HG03175 (cell line): ENCODE measurements around the gene ERC2.

Experiments used
- ATAC-seq: cut with Tn5 transposase; IDR thresholded peaks from one replicate; pipeline ENCODE4 v1.9.1; 2021; ENCODE audit warnings: mild to moderate bottlenecking, moderate library complexity; ENCODE audit not compliant: unreplicated experiment

Gene ERC2

DNA sequence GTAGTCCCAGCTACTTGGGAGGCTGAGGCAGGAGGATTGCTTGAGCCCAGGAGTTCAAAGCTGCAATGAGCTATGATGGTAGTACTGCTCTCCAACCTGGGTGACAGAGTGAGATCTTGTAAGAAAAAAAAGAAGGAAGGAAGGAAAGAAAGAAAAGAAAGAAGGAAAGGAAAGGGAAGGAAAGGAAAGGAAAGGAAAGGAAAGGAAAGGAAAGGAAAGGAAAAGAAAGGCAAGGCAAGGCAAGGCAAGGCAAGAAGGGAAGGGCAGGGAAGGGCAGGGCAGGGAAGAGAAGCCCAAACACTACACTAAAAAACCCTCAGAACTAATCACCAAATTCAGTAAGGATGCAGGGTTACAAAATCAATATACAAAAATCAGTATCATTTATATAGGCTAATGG is 341.6 kb downstream of the ERC2 start:
- ATAC-seq: no peak

DNA sequence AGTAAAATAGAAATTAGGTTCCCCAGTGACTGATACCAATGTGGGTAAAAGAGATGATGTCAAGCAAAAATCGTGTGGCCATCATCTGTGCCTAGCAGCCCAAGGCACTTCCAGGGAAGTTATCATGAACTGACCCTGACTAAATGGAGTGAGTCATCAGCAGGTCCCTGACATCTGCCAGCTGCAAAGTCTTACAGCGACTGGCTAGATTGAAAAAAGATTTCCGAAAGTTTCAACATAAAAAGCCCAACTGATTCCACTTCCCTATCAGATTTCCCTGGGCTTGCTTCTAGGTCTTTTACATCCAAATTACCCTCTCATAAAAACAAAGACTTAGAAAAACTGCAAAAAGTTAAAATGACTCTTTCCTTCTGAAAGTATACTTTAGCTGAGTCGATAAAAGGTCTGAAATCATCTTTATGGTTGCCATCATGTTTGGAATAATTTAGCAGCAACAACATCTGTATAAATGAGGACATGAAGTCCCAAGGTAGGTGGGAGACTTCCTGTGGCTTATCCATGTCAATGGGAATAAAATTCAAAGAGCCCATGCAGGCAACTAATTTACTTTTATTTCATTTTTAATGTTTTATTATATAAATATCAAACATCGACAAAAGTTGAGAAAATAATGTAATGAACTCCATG is 342.8 kb downstream of the ERC2 start:
- ATAC-seq: no peak

DNA sequence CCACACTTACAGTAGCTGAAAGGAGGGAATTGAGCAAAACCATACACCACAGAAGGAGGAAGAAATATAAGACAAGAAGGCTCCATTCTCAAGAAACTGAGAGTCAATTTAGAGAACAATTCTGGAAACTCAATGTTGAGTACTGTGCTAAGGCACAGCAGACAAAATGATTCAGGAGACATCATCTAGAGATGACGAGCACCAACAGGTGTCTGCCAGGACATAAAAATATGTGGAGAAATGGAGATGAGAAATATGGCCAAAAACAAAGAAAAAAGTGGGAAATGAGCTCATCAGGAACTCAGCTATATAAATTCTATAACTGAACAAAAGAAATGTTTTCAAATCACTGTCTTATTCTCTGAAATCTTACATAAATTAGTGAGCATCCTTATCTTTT is 343.7 kb downstream of the ERC2 start:
- ATAC-seq: no peak

DNA sequence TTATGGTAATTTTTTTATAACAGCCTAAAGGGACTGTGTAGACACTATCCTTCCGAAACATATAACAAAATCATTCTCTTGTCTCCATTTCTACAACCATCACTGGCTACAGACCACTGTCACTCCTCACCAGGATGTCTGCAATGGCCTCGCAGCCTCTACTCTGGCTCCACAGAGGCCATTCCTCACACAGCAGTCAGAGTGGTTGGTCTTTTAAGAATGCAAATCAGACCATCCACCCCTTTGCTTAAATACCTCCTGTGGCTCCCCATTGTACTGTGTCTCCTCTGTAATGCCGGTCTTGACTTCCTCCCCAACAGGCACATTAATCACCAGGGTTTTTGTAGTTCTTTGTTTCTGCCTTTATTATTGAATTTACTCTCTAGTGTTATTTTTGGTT is 344.8 kb downstream of the ERC2 start:
- no peak for ATAC-seq

DNA sequence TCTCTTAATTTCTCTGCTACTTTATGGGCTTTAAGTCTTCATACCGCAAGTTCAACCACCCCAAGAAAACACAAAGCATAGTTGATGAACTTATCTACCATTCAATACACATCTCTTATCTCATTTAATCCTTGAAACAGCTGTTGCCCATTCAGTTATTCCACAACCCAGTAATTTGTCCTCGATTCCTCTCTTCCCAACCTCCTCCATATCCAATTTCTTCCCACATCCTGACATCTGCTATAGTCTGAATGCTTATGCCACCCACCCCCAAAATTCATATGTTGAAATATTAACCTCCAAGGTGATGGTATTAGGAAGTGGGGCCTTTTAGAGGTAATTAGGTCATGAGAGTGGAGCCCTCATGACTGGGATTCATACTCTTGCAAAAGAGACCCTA is 345.4 kb downstream of the ERC2 start:
- no peak for ATAC-seq

DNA sequence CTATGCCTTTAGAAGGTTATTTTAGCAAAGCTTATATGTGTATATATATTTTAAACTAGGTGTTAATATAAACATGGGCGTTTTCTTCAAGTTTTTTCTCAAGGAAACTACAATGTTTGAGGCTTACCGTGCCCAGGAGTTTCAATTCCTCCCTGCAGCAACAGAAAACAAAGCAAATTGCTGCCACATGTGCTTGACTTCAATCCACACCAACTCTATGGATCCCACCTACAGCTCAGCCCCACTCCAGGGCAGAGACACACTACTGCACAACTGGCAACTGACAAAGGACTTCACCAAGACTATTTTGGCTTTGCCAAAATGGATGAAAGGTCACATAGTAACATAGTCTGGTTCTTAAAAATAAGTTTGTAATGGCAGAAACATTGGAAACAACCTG is 346.6 kb downstream of the ERC2 start:
- no peak for ATAC-seq

DNA sequence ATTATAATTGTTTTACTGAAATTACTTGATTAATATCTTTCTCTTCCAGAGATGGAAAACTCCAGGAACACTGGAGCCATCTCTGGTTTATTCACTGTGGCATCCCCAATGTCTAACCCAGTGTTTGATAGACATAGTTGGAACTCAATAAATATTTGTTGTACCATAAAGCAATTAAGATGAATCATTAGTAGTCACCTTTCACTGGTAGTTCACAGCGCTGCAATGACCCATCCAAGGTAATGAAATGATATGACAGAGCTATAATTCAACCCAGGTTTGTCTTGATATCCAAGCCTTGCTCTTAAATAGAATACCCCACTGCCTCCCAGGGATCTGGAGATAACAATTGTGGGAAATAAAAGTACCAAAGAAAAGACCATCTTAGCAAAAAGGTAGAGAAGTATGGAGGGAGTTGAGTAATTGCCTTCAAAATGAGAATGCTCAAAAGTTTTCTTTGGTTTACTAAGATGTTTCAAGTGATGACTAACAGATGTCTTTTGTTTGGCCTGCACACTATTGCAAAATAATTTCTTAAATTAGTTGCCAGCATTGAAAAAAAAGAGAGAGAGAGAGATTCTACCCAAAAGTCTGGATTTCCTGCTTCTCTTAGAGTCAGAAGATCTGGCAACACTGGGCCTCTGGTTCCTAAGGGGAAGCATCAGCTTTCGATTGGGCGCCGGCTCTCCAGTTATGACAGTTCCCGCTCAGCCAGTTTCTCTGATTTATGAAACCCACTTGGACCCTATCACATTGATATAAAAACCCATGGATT is 348.5 kb downstream of the ERC2 start:
- no peak for ATAC-seq

DNA sequence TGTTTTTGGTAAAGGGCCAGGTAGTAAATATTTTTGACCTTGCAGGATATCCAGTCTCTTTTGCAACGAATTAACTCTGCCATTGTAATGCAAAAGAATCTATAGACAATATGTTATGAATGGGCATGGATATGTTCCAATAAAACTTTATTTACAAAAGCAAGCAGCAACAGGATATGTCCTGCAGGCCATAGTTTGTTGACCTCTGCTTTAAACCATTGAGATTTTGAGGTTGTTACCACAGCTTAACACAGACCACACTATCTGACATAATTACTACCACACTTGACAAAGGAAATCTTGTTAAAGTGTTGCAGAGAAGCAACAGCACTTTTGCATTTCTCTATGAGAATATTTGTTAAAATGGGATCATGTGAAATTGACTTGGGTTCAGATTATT is 349.3 kb downstream of the ERC2 start:
- no peak for ATAC-seq

DNA sequence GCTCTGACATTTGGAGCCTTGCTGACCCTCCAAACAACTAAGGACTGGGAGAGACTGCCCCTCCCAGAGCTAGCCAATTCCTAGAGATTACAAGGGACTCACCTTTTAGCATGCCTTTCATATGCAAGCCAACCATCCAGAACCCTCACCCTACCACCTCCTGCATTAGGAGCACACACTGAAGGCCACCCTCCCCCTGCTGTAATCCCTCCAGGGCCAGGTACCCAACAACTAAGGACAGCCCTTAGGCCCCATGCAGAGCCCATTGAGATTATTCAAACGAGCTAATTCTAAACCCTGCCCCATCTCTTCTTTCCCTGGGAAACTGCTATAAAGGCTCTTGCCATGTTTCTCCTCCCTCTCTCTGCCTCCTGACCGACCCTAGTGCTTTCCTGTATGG is 352.6 kb downstream of the ERC2 start:
- no peak for ATAC-seq

DNA sequence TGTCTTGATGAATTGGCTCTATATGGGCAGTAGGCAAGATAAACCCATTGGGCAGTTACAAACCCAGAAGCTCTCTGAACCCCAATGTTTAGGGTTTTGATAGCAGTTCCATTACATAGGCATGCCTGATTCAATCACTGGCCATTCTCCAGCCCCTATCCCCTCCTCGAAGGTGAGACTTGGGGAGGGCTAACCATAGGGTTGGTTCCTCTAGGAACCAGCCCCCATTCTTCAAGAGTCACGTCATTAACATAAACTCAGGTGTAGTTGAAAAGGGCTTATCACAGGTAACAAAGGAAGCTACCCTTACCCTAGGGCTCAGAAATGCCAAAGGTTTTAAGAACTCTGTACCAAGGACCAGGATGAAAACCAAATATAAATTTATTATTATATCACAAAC is 353.1 kb downstream of the ERC2 start:
- ATAC-seq: no peak

DNA sequence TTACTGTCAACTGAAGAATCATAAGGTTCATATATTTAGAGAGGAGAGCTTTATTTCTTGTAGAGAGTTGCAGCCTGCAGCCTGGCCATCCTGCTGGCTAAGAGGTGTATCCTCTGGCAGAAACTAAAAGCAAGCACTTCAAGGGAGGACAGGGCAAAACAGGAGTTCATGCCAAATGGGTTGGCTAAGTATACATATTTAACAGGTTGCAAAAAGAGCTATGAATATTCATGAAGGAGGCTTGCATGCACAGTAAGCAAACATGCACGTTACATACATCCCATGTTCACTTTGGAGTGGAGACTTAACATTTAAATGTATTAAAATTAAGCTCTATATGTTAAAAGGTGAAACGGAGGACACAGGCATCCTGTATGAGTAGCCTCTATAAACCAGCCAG is 354.4 kb downstream of the ERC2 start:
- no peak for ATAC-seq

DNA sequence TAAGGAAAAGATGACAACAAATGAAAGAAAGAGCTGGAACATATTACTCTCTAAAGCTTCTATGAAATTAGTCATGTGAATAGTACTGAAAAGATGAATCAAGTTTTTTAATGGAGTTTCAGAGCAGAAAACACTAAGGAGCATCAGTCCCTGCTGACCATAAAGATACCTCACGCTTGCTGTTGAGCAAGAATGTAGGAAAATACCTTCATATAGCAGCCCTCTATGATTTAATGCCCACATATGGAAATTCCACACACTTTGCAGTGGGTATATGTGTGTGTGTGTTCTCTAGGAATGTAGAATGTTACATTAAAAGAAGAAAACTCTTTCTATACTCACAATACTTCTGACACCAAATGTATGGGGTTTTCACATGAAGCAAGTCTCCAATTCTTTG is 355.0 kb downstream of the ERC2 start:
- no peak for ATAC-seq

DNA sequence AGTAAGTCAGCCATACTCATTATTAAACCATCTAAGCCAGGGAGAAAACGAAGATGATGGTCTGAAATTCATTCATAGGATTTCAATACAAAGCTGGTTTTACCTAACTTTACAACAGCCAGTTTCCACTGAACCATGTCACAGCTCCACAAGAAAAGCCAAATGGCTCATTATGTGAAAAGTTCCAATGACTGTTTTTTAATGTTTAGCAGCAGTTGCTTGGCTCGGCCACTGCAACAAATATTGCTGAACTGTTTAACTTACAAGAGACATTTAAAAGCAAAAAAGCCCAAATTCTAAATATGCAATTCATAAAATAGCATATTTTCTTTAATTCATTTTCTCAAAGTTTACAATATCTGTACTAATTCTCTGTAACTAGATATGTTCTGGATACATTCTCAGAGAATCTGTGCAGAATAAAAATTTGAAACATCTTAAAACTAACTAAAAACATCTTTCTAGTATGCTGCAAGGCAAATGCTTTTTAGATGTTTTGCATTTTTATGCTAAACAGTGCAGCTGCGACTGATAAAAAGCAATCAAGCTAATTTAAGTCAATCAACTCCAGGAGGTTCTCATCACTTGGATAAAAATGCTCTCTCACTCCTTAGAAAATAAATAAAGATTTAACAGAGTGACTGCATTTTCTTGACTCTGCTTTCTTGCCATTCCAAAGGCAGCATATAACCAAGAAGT is 356.5 kb downstream of the ERC2 start:
- ATAC-seq: no peak

DNA sequence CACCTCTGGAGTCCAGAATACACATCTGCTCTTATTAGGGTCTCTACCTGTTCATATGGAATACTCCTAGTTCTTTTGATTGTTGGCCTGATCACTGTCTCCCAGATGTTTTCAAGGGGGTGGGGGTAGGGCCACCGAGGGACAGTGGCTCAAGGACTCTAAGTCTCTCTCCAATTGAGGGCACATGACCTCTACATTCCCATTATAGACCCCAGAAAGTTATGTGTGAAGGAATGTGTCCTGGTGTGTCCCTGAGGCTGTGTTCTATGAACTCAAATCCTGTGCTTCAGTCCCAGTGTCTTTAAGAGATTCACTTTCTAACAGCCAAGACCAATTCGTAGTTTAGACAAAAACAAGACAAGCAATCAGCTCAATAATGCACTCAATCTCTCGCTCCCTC is 357.4 kb downstream of the ERC2 start:
- ATAC-seq: no peak

DNA sequence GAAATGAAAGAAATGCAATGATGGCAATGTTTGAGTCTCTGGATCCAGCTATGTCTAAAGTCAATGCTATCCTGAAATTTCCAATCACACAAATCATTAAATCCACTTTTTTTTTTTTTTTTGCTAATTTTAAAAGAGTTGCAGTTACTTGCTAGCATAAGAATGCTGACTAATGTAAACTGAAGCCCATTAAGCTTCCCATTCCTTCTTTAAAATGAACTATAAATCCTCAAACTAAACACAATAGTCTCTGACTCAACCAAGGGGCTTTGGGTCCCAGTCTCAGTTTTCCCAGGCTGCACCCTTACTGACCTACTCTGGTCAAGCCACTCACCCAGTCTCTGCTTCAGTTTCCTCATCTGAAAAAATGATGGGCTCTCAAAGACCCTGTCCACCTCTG is 361.1 kb downstream of the ERC2 start:
- ATAC-seq: no peak

DNA sequence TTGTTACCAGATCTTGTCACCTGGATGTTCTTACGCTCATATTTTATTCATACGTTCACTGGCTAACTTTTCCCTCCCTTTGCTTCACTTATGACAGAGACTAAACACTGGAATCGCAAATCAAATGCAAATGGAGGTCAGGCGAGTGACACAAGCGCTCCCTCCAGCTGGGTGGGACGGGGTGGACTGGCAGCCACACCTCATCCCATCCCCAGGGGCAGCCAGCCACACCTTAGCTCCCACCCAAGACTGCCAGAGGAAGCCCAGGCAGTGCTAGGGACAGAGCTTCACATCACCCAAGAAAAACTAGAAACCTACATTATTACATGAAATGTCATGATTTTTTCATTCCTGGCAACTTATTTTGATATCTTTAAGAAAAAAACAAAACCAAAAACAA is 366.2 kb downstream of the ERC2 start:
- no peak for ATAC-seq

DNA sequence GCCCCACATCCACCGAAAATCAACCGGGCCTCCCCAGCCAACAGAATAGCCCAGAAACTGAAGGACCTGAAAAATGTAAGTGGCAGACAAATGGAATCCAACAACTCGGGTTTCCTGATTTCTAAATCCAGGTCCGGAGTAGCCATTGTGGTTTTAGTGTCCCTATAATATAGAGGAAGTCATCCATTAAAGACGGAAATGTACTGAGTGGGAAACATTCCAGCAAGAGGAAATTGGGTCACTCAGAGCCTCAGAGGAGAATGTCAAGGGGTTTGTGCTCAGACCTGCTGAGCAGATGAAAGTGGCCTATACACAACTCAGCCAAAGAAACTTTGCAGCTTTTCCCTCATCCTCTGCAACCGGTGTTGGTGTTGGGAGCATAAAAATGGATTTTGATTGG is 366.7 kb downstream of the ERC2 start:
- ATAC-seq: no peak

DNA sequence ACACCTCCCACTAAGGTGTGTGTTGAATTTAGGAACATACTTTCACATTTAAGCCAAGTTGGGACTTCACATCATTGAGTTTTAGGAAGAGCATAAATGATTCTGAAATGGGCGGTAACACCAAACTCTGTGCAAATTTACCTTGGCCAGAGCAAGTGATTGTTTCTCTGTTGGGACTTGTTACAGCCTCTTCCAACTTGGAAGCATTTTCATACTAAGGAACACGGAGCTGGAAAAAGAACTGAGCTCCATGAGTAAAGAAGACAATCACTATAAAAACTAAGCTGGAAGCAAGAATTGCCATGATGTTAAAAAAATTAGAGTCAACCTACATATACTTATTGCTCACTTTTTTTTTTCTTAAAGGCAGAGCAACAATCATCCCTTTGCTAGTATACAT is 371.3 kb downstream of the ERC2 start:
- no peak for ATAC-seq

DNA sequence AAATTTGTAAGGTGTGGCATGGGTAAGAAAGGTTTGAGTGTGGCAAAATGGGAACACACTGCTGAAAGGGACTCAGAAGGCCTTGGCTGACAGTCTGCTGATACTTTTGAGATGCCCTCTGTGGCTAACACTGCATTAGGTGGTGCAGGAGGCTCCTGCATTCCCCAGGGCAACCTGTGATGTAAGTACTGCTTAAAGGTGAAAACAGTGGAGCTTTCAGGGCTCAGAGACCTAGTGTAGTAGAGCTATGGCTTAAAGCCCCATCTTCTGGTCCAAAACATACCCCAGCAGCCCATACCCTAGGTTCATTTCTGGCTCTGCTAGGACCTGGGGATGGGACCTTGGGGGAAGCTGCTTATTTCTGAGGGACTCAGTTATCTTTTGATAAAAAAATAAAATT is 374.1 kb downstream of the ERC2 start:
- no peak for ATAC-seq

DNA sequence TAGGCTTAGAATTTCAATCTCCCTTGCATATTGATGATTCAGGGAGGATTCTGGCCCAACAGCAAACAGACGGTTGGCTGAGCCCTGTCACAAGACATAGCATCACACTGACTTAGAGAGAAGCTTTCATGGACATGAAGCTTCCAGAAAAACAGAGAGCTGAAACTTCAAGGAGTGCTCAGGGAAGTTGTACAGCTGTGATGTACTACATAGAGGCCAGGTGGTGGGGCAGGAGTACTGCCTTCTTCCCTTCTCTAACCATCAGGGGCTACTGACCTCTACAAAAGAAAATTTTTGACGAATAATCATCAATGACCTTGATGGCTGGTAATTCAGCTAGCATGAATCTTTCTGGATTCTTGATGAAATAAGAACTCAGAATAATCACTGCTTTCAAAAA is 378.5 kb downstream of the ERC2 start:
- ATAC-seq: no peak

DNA sequence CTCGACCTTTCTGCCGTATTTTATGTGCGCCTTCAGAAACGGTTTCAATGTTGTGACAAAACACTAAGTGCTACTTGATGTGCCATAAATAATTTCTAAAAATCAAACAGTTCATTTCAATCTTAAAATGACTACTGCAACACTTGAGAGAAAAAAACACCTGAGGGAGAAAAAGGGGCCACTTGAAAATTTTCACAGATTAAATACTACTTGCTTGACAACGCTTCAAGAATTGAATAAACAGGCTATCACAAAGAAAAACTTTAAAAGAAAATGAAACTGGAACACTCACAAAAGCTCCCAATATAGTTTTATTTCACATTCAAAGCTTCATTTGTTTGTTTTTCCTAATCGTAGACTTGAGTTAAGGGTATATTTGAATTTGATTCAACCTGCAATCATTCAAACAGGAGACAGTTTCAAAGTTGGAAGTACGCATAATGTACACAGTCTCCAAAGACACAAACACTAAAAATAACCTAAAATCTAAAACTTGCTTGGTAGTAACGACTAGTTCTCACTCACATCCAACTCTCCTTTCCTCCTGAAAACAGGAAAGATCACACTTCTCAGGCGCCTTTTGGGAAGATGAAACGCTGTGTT is 380.7 kb downstream of the ERC2 start:
- no peak for ATAC-seq

DNA sequence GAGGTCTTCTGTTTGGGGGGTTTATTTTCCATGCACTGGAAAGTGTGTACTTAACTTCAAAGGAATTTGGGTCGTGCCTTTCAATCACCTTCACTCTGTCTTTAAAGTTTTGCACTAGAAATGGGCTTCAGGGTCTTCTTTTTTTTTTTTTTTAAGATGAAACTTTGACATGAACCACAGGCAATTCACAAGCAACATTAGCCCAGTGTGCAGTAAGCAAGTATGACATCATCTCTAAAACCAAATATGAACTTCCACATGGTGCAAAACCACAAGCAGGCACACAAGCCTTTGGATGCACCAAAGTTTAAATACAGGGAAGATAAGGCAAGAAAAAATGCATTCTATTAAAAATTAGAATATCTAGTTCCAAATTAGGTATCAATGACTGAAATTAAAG is 381.9 kb downstream of the ERC2 start:
- no peak for ATAC-seq
